Keratinocyte (primary cell): ENCODE results near the gene DHX35. TPM values are rescaled to one million over a fixed set of nuclear protein-coding genes. Genes with fewer than 3 reads are reported as not detected.

ENCODE experiments used
- DNase-seq: peaks from one replicate; pipeline ENCODE4 v3.0.0-alpha.2; 2011; ENCODE audit warnings: low read depth, missing footprints, low spot score
- FAIRE-seq: peaks from 2 replicates; lab custom pipeline; 2011; peaks lifted over from hg19 to GRCh38; lab: Jason Lieb, UNC
- H2AFZ ChIP-seq: 2 replicates; pipeline ENCODE4 v1.6.0; 2012; ENCODE audit warnings: low read length, control low read depth, inconsistent platforms; ENCODE audit not compliant: control insufficient read depth
- H3K27ac ChIP-seq: 2 replicates; pipeline ENCODE4 v1.5.1; 2011; ENCODE audit warnings: low read length; ENCODE audit not compliant: control insufficient read depth, insufficient read depth
- H3K27me3 ChIP-seq: 3 replicates; pipeline ENCODE4 v1.6.0; 2011; ENCODE audit warnings: low read length; ENCODE audit not compliant: control insufficient read depth, insufficient read depth; ENCODE audit errors: extremely low read depth
- H3K36me3 ChIP-seq, 2 experiments: 2 replicates in 1 of 2; 3 replicates in 1 of 2; pipeline ENCODE4 v1.5.1; 2011; ENCODE audit warnings: low read length in 2 of 2, mild to moderate bottlenecking in 1 of 2; ENCODE audit not compliant: control insufficient read depth in 2 of 2, insufficient read depth in 2 of 2; ENCODE audit errors: extremely low read depth in 1 of 2
- H3K4me1 ChIP-seq: 3 replicates; pipeline ENCODE4 v1.5.1; 2011; ENCODE audit warnings: low read length; ENCODE audit not compliant: control insufficient read depth, insufficient read depth; ENCODE audit errors: extremely low read depth
- H3K4me2 ChIP-seq: 3 replicates; pipeline ENCODE4 v1.6.0; 2011; ENCODE audit warnings: low read depth, low read length; ENCODE audit not compliant: control insufficient read depth, insufficient read depth; ENCODE audit errors: extremely low read depth
- H3K4me3 ChIP-seq, 3 experiments: fragments of 200-600 bp in 1 of 3; sonication (generic) in 1 of 3; 2 replicates in 2 of 3; 3 replicates in 1 of 3; pipeline ENCODE4 v1.5.1; 2011 to 2016; ENCODE audit warnings: low read length in 3 of 3, mild to moderate bottlenecking in 3 of 3, control low read depth in 2 of 3, inconsistent platforms in 1 of 3, low read depth in 1 of 3, mixed read lengths in 1 of 3, mixed run types in 1 of 3, moderate library complexity in 1 of 3; ENCODE audit not compliant: control insufficient read depth in 2 of 3, insufficient read depth in 2 of 3; ENCODE audit errors: extremely low read depth in 1 of 3
- H3K79me2 ChIP-seq: 2 replicates; pipeline ENCODE4 v1.6.0; 2012; ENCODE audit warnings: low read length; ENCODE audit not compliant: control insufficient read depth, insufficient read depth
- H3K9ac ChIP-seq: 3 replicates; pipeline ENCODE4 v1.6.0; 2011; ENCODE audit warnings: low read length; ENCODE audit not compliant: control insufficient read depth, insufficient read depth; ENCODE audit errors: extremely low read depth
- H3K9me1 ChIP-seq: 3 replicates; pipeline ENCODE4 v1.6.0; 2011; ENCODE audit warnings: low read length; ENCODE audit not compliant: control insufficient read depth, insufficient read depth; ENCODE audit errors: extremely low read depth
- H3K9me3 ChIP-seq: 2 replicates; pipeline ENCODE4 v1.5.1; 2012; ENCODE audit warnings: low read depth, low read length; ENCODE audit not compliant: control insufficient read depth
- H4K20me1 ChIP-seq: 3 replicates; pipeline ENCODE4 v1.6.0; 2011; ENCODE audit warnings: low read length; ENCODE audit not compliant: control insufficient read depth, insufficient read depth; ENCODE audit errors: extremely low read depth
- EZH2 ChIP-seq: IDR thresholded peaks from one replicate; pipeline ENCODE4 v1.6.1; 2012; ENCODE audit warnings: inconsistent platforms, mild to moderate bottlenecking, low read length, moderate library complexity
- dilution Hi-C: fragments of 300-500 bp; cut with MboI; formaldehyde crosslinking; loops from one replicate; pipeline ENCODE4 v1.7.0; 2020; ENCODE audit warnings: low sequenced_read_pairs; ENCODE audit not compliant: extremely low pct_ligation_motif_present
- polyA plus RNA-seq, 5 experiments: library from polyadenylated mRNA; depleted of rRNA in 3 of 5; stranded (reverse) in 3 of 5; stranded (forward) in 1 of 5; unstranded in 1 of 5; fragments of >200 nt; gene quantifications; 1 replicate in 1 of 5; 2 replicates in 3 of 5; 3 replicates in 1 of 5; pipeline versions ENCODE4 v1.2.1 to v1.2.3, GENCODE V29; 2011 to 2012; ENCODE audit warnings: missing spikeins in 2 of 5, low read depth in 1 of 5, low replicate concordance in 1 of 5
- TF ChIP-seq, protein P1 (sequence below), 3 experiments: IDR thresholded peaks in 1 of 3; conservative IDR thresholded peaks in 1 of 3; optimal IDR thresholded peaks in 1 of 3; 2 replicates in 2 of 3; 3 replicates in 1 of 3; pipeline versions ENCODE3 to v1.5.1; 2011; ENCODE audit warnings: low read length in 3 of 3, mild to moderate bottlenecking in 3 of 3, moderate library complexity in 2 of 3, control low read depth in 1 of 3, inconsistent platforms in 1 of 3; ENCODE audit not compliant: insufficient read depth in 2 of 3; ENCODE audit errors: extremely low read depth in 1 of 3

Gene DHX35
- polyA plus RNA-seq, 1 donor (not counting 4 experiments of a cell fraction or from before 2014, with no cell fraction given) = 9.8 TPM

DNA sequence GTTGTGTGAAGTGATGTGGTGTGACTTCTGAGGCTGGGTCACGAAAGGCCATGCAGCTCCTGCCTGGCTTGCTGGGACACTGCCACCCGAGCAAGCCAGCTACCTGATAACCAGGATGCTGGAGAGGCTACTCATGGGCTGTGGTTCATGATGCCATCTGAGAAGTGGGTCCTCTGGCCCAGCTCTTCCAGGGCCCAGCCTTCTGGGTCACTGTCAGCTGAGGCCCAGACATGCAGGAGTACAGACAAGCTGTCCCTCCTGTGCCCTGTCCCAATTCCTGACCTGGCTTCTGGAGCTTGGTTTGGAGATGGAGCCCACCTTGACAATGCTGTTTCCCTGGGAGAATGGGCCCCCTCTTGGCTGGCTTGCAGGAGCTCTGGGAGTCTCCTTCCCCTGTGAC is 87.0 kb downstream of the DHX35 start:
- H3K4me1 ChIP-seq = no peaks in the 10 kb centered on the region
- H3K36me3 ChIP-seq = no peaks in the 10 kb centered on the region
- H3K9me3 ChIP-seq = no peaks in the 10 kb centered on the region
- no peaks in the 10 kb centered on the region for H3K27me3 ChIP-seq
- no peaks in the 10 kb centered on the region for H4K20me1 ChIP-seq
- peak overlapping the region; percentile 100 for H2AFZ ChIP-seq
- TF ChIP-seq, protein P1, sequence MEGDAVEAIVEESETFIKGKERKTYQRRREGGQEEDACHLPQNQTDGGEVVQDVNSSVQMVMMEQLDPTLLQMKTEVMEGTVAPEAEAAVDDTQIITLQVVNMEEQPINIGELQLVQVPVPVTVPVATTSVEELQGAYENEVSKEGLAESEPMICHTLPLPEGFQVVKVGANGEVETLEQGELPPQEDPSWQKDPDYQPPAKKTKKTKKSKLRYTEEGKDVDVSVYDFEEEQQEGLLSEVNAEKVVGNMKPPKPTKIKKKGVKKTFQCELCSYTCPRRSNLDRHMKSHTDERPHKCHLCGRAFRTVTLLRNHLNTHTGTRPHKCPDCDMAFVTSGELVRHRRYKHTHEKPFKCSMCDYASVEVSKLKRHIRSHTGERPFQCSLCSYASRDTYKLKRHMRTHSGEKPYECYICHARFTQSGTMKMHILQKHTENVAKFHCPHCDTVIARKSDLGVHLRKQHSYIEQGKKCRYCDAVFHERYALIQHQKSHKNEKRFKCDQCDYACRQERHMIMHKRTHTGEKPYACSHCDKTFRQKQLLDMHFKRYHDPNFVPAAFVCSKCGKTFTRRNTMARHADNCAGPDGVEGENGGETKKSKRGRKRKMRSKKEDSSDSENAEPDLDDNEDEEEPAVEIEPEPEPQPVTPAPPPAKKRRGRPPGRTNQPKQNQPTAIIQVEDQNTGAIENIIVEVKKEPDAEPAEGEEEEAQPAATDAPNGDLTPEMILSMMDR (optimal IDR thresholded peaks at IDR 0.05 in 1 of 3, IDR thresholded peaks at IDR 0.05 in 1 of 3, conservative IDR thresholded peaks at IDR 0.05 in 1 of 3; ENCODE audit: extremely low read depth in 1 of 3, insufficient read depth in 2 of 3, low read length in 3 of 3) = no peak
- no peak for TF ChIP-seq EZH2
- dilution Hi-C loops = no loop called here
- H3K9ac ChIP-seq = no peak overlapping the region
- no peak overlapping the region for H3K27ac ChIP-seq
- H3K79me2 ChIP-seq = no peaks in the 10 kb centered on the region
- no peak for FAIRE-seq
- peak overlapping the region in 1 of 3 experiments; percentile 76 for H3K4me3 ChIP-seq
- no peak for DNase-seq
- no peaks in the 10 kb centered on the region for H3K9me1 ChIP-seq
- peak overlapping the region; percentile 88 for H3K4me2 ChIP-seq

DNA sequence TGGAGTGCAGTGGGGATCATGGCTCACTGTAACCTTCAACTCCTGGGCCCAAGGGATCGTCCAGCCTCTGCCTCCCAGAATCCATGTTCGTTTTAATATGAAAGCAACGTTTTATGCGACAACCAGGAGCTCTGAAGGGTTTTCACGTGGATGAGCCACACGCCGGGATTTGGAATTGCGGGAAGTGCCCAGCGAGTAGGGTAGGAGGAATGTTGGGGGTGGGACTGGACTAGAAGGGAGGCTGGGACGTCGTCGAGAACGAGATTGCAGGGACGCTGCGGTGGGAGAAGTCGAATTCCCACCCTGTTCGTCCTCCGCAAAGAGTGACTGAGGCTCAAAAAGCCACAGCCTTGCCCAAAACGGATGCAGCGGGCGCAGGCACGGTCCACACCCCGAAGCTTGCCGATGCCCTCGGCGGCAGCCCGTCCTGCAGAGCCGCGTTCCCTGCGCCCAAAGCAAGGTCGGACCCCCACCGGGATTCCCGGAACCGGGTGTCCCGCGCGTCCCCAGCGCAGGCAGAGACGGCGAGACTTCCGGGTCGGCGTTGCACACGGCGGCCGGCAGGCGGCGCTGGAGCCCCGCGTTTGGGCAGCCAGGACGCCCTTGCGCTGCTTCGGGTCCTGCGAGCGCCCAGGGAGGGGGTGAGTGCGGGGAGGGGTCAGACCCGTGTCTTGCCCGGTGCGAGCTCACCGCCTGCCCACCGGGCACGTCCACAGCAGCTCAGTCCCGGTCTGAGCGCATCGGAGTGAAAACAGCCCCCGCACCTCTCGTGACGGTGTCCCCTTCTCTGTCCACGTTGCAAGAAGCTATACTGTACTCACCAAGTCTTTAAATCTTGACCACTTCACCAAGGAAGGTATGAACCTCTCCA is 87.8 kb downstream of the DHX35 start:
- Histone ChIP-seq H3K36me3 (no peaks in the 10 kb centered on the region), H3K4me3 (peak overlapping the region; percentile 66 to 76 (median 69)), H2AFZ (peak overlapping the region; percentile 100), H3K9ac (peak overlapping the region; percentile 71), H3K4me2 (peak overlapping the region; percentile 88), H3K4me1 (no peaks in the 10 kb centered on the region), H3K79me2 (no peaks in the 10 kb centered on the region), H3K27ac (no peak overlapping the region), H4K20me1 (no peaks in the 10 kb centered on the region), H3K27me3 (no peaks in the 10 kb centered on the region), H3K9me3 (no peaks in the 10 kb centered on the region), H3K9me1 (no peaks in the 10 kb centered on the region)
- TF ChIP-seq, protein P1 (optimal IDR thresholded peaks at IDR 0.05 in 1 of 3, IDR thresholded peaks at IDR 0.05 in 1 of 3, conservative IDR thresholded peaks at IDR 0.05 in 1 of 3; ENCODE audit: extremely low read depth in 1 of 3, insufficient read depth in 2 of 3, low read length in 3 of 3) = peak; percentile 75 to 97 (median 92)
- no peak for TF ChIP-seq EZH2
- FAIRE-seq = no peak
- dilution Hi-C loops = no loop called here
- DNase-seq = no peak
